ENCODE measurements around the gene DGKI.

- no peak for TF ChIP-seq CTCF (IDR thresholded peaks at IDR 0.05)
- TF ChIP-seq POLR2A (IDR thresholded peaks at IDR 0.05), result no peak
These were observed 45.8 kb downstream of the DGKI start for GRCh38 chr7:137801003-137801402.
